ENCODE data around the gene TEK.
"Not testable (repeated sequence)": the region's sequence is repeated elsewhere in the genome, so short reads cannot be mapped to it uniquely, and the experiment has no call there.

The TEK gene

GRCh38 chr9:27086818-27087680, 22.0 kb upstream of the TEK start:
- peak; percentile 24 for DNase-seq (ENCODE audit: low read depth)
- TF ChIP-seq CTCF (conservative IDR thresholded peaks at IDR 0.05; ENCODE audit: low read depth, low read length), result no peak
- no peak overlapping the region for H3K4me3 ChIP-seq (ENCODE audit: low read length)

GRCh38 chr9:27088981-27089380, 20.0 kb upstream of the TEK start:
- no peak for DNase-seq (ENCODE audit: low read depth)
- no peak for TF ChIP-seq CTCF (conservative IDR thresholded peaks at IDR 0.05; ENCODE audit: low read depth, low read length)
- no peak overlapping the region for H3K4me3 ChIP-seq (ENCODE audit: low read length)

- no peak for DNase-seq (ENCODE audit: low read depth)
- H3K4me3 ChIP-seq (ENCODE audit: low read length), result no peak overlapping the region
- no peak for TF ChIP-seq CTCF (conservative IDR thresholded peaks at IDR 0.05; ENCODE audit: low read depth, low read length)
Observed at GRCh38 chr9:27089706-27090105, 19.3 kb upstream of the TEK start.

GRCh38 chr9:27090231-27090630, 18.8 kb upstream of the TEK start:
- no peak for TF ChIP-seq CTCF (conservative IDR thresholded peaks at IDR 0.05; ENCODE audit: low read depth, low read length)
- no peak overlapping the region for H3K4me3 ChIP-seq (ENCODE audit: low read length)
- DNase-seq (ENCODE audit: low read depth), result no peak

GRCh38 chr9:27090711-27091110, 18.3 kb upstream of the TEK start:
- DNase-seq (ENCODE audit: low read depth), result no peak
- TF ChIP-seq CTCF (conservative IDR thresholded peaks at IDR 0.05; ENCODE audit: low read depth, low read length), result no peak

GRCh38 chr9:27092496-27092895, 16.5 kb upstream of the TEK start:
- not testable (repeated sequence) for H3K4me3 ChIP-seq (ENCODE audit: low read length); DNase-seq (ENCODE audit: low read depth)

More at GRCh38 chr9:27090711-27091110, 18.3 kb upstream of the TEK start:
- no peak overlapping the region for H3K4me3 ChIP-seq (ENCODE audit: low read length)

GRCh38 chr9:27093384-27094067, 15.5 kb upstream of the TEK start:
- not testable (repeated sequence) for H3K4me3 ChIP-seq (ENCODE audit: low read length); DNase-seq (ENCODE audit: low read depth)
